ENCODE data around the gene TUBGCP5.
"Not testable (repeated sequence)": the region's sequence is repeated elsewhere in the genome, so short reads cannot be mapped to it uniquely, and the experiment has no call there.

The TUBGCP5 gene

GRCh38 chr15:23039917-23040281 is 530 bp upstream of the TUBGCP5 start:
- DNase-seq: no peak

- DNase-seq: no peak
Measured at GRCh38 chr15:23038726-23039142, 635 bp downstream of the TUBGCP5 start.

GRCh38 chr15:23035964-23036566 is 3.3 kb downstream of the TUBGCP5 start:
- no peak for DNase-seq

DNA sequence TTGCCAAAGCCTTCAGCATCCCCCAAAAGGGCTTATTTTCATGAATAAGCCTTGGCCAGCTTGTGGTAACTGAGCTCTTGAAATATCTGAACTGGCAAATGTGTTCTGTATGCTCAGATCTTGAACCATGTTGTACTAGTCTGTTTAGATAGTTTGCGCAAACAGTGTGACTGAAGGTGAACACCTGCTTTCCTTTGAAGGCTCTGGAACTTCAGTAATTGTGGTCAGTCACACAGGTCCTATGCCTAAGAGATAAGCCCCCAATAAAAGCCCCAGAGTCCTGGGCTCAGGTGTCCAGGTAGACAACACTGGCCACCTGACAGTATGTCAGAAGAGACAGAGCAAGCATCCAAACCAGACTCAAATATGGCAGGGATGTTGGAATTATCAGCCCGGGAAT is 5.4 kb downstream of the TUBGCP5 start:
- DNase-seq: no peak

DNA sequence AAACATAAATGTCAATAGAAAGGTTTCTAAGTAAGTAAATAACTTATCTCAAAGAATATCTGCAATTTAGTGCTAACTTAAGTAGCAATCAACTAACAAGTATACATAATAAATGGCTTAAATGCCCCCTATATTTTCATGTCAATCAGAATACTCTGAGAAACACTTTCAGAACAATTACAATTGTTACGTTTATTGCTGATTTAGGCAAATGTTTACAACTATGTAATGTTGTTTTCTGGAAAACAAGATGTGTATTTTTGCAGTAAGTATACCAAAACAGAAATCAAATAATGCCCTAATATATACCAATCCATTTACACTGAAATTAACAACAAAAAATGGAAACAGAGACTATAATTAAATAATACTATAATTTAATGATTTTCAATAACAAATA is 13.2 kb downstream of the TUBGCP5 start:
- DNase-seq: no peak

- DNase-seq: no peak
Measured at GRCh38 chr15:23022156-23022555, 17.2 kb downstream of the TUBGCP5 start.

DNA sequence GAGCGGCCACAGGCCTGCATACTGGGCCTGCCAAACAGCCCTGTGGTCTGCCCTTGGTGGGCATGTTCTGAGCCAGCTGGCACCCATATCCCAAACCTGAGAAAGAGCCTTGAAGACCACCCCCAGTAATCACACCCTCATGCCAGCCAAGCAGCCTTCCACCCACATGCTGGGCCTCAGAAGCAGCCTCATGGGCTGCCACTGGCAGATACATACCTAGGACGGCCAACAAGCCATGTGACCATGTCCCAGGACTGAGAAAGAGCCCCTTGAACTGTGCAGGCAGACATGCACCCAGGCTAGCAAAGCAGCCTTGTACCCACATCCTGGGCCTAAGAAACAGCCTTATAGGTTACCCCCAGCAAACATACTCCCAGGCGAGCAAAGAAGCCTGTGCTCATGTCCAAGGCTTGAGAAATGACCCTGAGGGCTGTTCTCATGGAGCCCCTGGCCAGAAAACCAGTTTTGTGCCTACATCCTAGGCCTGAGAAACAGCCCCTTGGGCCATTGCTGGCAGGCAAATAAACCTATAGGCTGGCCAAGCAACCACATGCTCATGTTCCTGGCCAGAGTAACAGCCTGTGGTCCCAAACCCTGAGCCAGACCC is 24.9 kb downstream of the TUBGCP5 start:
- DNase-seq: no peak

- no peak for DNase-seq
Measured at GRCh38 chr15:23013681-23014080, 25.7 kb downstream of the TUBGCP5 start.

DNA sequence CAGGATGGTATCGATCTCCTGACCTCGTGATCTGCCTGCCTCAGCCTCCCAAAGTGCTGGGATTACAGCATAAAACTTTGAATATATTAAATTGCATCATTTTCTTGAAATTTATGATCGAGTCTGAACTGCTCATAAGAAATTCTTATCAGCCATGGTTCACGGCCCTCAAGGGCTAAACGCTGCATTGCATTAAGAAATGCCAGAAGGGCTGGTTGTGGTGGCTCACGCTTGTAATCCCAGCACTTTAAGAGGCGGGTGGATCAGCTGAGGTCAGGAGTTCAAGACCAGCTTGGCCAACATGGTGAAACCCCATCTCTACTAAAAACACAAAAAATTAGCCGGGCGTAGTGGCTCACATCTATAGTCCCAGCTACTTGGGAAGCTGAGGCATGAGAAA is 26.8 kb downstream of the TUBGCP5 start:
- not testable (repeated sequence) for DNase-seq

DNA sequence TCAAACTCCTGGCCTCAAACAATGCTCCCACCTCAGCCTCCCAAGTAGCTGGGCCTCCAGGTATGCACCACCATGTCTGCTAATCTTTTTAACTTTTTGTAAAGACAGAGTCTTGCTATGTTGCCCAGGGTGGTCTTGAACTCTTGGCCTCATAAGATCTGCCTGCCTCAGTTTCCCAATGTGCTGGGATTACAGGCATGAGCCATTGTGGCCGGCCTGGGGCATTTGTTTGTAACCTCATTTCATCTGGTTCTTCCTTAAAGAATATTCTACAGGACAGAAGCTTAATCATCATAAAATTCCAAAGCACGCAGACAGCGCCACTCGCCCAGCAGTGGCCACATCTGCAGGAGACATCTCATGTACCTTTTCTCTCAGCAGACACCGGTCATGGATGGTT is 35.6 kb downstream of the TUBGCP5 start:
- DNase-seq: no peak

- DNase-seq: no peak
Measured at GRCh38 chr15:23002920-23003319, 36.4 kb downstream of the TUBGCP5 start.

GRCh38 chr15:22995795-22996194 is 43.6 kb downstream of the TUBGCP5 start:
- DNase-seq: no peak

DNA sequence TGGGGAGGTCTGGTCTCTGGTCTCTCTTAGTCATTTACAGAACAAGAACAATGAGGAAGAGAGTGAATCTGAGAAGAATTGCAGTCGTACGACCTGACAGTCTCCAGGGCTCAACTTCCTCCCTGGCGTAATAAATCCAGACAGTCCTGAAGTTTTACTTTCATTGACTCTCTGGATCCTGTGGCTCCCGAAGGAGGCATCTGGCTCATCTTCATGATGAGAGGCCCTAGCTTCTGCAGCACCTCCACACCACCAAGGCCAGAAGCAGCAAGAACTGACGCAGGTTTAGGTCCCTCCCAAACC is 47.4 kb downstream of the TUBGCP5 start:
- DNase-seq: no peak

DNA sequence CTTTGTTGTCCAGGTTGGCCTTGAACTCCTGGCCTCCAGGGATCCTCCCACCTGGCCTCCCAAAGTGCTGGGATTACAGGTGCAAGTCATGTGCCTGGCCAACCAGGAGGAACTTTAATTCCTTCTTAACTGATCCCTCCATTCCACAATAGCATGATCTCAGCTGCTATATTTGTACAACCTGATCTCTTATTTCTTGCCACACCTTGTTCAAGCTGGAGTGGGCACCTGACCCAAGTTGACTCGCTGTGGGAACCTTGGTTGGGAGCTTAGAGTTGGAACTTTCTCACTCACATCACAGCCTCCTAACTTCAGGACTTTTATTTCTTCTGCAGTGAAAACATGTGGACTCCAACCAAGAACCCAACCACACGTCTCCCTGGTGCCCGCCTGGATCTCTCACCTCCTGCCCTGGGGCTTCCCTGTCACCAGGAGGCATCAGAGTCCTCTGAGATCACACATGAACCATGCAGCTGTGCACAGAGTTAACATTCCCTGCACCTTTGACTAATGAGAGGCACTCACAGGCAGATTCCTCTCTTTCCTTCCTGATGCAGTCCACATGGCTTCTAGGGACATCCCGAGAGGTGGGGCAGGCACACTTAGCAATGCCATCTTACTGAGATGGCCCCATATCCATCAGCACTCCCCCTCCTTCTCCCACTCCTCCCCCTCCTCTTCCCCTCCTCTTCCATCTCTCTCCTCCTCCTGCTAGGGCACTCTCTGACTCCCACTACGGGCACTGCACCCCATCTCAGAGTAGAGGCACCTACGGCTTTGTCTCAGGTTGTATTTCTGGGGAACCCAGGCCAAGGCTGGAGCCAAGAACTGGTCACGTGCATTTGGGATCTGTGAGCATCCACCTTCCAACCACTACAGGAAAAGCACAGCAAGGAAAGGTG is 49.5 kb downstream of the TUBGCP5 start:
- no peak for DNase-seq

DNA sequence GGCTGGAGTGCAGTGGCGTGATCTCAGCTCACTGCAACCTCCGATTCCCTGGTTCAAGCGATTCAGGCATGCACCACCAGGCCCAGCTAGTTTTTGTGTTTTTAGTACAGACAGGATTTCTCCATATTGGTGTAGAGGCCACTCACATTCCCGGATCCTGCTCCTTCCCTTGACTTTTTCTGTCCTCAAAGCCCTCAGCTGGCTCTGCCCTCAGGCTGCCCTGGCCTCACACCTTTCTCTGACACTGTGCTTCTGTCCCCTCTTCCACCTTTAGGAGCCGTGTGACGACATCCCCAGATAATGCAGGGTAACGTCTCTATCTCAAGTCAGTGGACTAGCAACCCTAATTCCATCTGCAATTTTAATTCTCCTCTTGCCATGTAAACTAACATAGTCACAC is 50.6 kb downstream of the TUBGCP5 start:
- DNase-seq: no peak

- DNase-seq: not testable (repeated sequence)
Measured at GRCh38 chr15:22981931-22982330, 57.4 kb downstream of the TUBGCP5 start.

GRCh38 chr15:22981051-22981840 is 58.1 kb downstream of the TUBGCP5 start:
- no peak for DNase-seq

DNA sequence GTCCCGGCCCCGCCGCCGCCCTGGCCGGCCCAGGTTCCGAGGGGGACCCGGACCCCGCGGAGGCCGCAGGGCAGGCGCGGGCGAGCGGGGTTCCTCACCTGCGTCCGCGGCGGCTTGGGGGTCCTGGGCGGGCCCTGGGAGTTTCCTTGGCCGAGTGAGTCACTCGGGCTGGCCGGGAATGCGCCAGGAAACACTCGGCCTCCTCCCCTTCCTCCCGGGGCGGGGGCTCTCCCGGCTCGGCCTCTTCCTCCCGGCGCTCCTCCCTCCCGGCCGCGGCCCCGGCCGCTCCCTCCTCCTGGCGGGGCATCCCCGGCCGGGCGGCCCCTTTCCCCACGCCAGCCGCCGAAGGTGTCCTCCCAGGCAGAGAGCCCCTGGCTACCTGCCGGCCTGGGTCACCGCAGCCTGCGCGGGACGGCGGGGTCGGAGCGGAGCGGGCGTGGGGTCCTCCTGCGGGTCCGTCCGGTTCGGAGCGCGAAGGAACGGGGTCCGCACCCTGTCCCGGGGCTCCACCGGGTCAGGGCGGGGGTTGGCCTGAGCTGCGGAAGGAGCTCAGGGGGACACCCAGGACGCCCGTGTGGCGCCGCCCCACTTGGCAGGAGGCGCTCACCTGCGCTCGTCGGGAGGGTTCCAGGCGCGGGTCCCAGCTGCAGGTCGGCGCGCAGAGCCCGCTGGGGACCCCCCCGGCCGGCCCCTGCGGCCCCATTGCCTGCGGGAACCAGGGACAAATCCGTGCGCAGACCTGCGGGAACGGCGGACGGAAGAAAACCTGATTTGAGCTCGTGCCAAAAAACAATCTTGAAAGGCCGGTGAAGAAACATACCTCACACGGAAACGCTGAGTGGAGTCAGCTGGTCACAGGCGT is 58.9 kb downstream of the TUBGCP5 start, which contains the start of gene CYFIP1:
Gene CYFIP1, minus strand, starts transcription at position 180 of the 862 bp plus-strand sequence. CDS start 33,083 bp downstream, outside the sequence.
- no peak for DNase-seq

GRCh38 chr15:22979238-22980188 is 59.9 kb downstream of the TUBGCP5 start:
- DNase-seq: no peak

- no peak for DNase-seq
Measured at GRCh38 chr15:22978691-22979237, 60.6 kb downstream of the TUBGCP5 start.

DNA sequence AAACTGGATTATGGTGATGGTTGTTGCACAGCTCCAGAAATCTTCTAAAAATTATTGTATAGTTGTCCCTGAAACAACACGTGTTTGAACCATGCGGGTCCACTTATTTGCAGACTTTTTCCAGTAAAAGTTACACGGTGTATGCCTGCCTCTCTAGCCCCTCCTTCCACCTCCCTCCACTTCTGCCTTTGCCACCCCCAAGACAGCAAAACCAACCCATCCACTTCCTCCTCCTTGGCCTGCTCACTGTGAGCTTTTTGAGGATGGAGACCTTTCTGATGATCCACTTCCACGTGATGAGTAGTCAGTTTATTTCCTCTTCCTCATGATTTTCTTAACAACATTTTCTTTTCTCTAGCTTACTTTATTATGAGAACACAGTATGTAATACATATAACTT is 64.6 kb downstream of the TUBGCP5 start:
- DNase-seq: no peak
